SKM-1 treated with dmso at 0.1 percent for 144 hours (cell line): ENCODE data around the gene AKAP8.
"Not testable (repeated sequence)": the region's sequence is repeated elsewhere in the genome, so short reads cannot be mapped to it uniquely, and the experiment has no call there.

Experiments
- DNase-seq: peaks from one replicate; lab custom pipeline; 2025; ENCODE audit not compliant: unreplicated experiment; lab: John Stamatoyannopoulos, UW

Gene AKAP8

GRCh38 chr19:15379083-15379998 lies at the start of gene AKAP8:
AKAP8 (minus strand) TSS chr19:15379787; CDS start chr19:15379731, 56 bp downstream.
- DNase-seq: peak; percentile 94

- no peak for DNase-seq
Measured at GRCh38 chr19:15427991-15428471, 48.4 kb upstream of the AKAP8 start.

- DNase-seq: no peak
Measured at GRCh38 chr19:15427350-15427700, 47.7 kb upstream of the AKAP8 start.

GRCh38 chr19:15426485-15427349 lies 47.1 kb upstream of the AKAP8 start:
- DNase-seq: no peak

GRCh38 chr19:15425321-15425950 lies 45.8 kb upstream of the AKAP8 start:
- no peak for DNase-seq

GRCh38 chr19:15424692-15425272 lies 45.2 kb upstream of the AKAP8 start:
- no peak for DNase-seq

- DNase-seq: no peak
Measured at GRCh38 chr19:15424121-15424520, 44.5 kb upstream of the AKAP8 start.

GRCh38 chr19:15423130-15423529 lies 43.5 kb upstream of the AKAP8 start:
- no peak for DNase-seq

GRCh38 chr19:15422296-15423075 lies 42.9 kb upstream of the AKAP8 start:
- no peak for DNase-seq

- no peak for DNase-seq
Measured at GRCh38 chr19:15421721-15422260, 42.2 kb upstream of the AKAP8 start.

GRCh38 chr19:15421136-15421695 lies 41.6 kb upstream of the AKAP8 start:
- DNase-seq: no peak

- DNase-seq: no peak
Measured at GRCh38 chr19:15419413-15420025, 39.9 kb upstream of the AKAP8 start.

GRCh38 chr19:15418579-15419412 lies 39.2 kb upstream of the AKAP8 start, which contains the start of gene AKAP8L:
AKAP8L (minus strand) TSS chr19:15418988; CDS start chr19:15418923, 65 bp downstream.
- peak; percentile 100 for DNase-seq

- DNase-seq: no peak
Measured at GRCh38 chr19:15418231-15418578, 38.6 kb upstream of the AKAP8 start.

- DNase-seq: no peak
Measured at GRCh38 chr19:15417699-15418098, 38.1 kb upstream of the AKAP8 start.

GRCh38 chr19:15412832-15413231 lies 33.2 kb upstream of the AKAP8 start:
- no peak for DNase-seq

- DNase-seq: not testable (repeated sequence)
Measured at GRCh38 chr19:15411351-15411750, 31.8 kb upstream of the AKAP8 start.

GRCh38 chr19:15404780-15405211 lies 25.2 kb upstream of the AKAP8 start:
- no peak for DNase-seq
